WI38 (cell line): Measurements from ENCODE around the gene ARHGAP23.

Experiments used
- H3K4me3 ChIP-seq: 2 replicates; pipeline ENCODE4 v1.5.1; 2011; ENCODE audit warnings: low read depth, mild to moderate bottlenecking, control low read depth, low read length
- TF ChIP-seq, protein P1 (sequence below): IDR thresholded peaks from 2 replicates; pipeline ENCODE4 v1.5.1; 2012; ENCODE audit warnings: low read depth, mild to moderate bottlenecking, control low read depth, low read length

Gene ARHGAP23, protein sequence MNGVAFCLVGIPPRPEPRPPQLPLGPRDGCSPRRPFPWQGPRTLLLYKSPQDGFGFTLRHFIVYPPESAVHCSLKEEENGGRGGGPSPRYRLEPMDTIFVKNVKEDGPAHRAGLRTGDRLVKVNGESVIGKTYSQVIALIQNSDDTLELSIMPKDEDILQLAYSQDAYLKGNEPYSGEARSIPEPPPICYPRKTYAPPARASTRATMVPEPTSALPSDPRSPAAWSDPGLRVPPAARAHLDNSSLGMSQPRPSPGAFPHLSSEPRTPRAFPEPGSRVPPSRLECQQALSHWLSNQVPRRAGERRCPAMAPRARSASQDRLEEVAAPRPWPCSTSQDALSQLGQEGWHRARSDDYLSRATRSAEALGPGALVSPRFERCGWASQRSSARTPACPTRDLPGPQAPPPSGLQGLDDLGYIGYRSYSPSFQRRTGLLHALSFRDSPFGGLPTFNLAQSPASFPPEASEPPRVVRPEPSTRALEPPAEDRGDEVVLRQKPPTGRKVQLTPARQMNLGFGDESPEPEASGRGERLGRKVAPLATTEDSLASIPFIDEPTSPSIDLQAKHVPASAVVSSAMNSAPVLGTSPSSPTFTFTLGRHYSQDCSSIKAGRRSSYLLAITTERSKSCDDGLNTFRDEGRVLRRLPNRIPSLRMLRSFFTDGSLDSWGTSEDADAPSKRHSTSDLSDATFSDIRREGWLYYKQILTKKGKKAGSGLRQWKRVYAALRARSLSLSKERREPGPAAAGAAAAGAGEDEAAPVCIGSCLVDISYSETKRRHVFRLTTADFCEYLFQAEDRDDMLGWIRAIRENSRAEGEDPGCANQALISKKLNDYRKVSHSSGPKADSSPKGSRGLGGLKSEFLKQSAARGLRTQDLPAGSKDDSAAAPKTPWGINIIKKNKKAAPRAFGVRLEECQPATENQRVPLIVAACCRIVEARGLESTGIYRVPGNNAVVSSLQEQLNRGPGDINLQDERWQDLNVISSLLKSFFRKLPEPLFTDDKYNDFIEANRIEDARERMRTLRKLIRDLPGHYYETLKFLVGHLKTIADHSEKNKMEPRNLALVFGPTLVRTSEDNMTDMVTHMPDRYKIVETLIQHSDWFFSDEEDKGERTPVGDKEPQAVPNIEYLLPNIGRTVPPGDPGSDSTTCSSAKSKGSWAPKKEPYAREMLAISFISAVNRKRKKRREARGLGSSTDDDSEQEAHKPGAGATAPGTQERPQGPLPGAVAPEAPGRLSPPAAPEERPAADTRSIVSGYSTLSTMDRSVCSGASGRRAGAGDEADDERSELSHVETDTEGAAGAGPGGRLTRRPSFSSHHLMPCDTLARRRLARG (N-terminal part only)

DNA sequence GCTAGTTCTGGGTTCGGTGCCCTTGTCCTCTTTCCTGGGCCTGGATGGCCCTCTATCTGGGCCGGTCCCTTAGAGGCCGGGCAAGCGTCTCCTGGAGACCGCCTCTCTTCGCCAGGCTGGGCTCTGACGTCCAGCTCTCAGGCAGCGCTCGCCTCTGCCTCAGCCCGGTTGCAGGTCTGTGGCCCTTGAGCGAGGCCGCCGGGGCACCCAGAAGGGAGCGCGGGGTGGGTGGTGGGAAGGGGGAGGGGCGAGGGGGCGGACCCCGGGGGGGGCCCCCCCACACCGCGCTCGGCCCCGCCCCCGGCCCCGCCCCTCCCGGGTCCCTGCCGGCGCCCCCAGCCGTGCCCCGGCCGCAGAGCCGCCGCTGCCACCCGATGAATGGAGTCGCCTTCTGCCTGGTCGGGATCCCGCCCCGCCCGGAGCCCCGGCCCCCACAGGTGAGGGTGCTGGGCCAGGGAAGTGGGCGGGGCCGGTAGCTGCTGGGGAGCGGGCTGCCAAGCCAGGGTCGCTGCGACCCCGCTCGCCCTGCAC is at the start of gene ARHGAP23:
TSS of gene ARHGAP23 (plus strand) at position 353 of the 531 bp plus-strand sequence. CDS start at position 375, 22 bp downstream.
- H3K4me3 ChIP-seq, result peak within 1 kb of the TSS; percentile 88
- TF ChIP-seq, protein P1, sequence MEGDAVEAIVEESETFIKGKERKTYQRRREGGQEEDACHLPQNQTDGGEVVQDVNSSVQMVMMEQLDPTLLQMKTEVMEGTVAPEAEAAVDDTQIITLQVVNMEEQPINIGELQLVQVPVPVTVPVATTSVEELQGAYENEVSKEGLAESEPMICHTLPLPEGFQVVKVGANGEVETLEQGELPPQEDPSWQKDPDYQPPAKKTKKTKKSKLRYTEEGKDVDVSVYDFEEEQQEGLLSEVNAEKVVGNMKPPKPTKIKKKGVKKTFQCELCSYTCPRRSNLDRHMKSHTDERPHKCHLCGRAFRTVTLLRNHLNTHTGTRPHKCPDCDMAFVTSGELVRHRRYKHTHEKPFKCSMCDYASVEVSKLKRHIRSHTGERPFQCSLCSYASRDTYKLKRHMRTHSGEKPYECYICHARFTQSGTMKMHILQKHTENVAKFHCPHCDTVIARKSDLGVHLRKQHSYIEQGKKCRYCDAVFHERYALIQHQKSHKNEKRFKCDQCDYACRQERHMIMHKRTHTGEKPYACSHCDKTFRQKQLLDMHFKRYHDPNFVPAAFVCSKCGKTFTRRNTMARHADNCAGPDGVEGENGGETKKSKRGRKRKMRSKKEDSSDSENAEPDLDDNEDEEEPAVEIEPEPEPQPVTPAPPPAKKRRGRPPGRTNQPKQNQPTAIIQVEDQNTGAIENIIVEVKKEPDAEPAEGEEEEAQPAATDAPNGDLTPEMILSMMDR, result no peak

DNA sequence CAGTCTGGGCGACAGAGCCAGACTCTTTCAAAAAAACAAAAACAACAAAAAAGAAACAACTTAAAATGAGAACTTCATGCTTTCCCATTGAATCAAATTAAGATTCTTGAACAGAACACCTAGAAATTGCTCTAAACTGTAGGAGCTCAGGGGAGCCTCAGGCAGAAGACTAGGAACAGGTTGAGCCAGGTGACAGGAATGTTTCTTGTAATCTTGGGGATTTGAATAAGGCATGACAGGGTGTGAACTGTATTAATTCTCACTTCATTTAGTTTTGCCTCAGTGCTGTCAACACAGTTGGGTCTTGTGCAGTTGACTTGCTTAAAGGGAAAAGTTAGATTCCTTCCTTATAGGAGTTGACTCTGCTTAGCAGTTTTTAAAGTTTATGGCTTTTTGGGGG is 48.8 kb upstream of the ARHGAP23 start:
- TF ChIP-seq, protein P1, result no peak
- no peak overlapping the region for H3K4me3 ChIP-seq

DNA sequence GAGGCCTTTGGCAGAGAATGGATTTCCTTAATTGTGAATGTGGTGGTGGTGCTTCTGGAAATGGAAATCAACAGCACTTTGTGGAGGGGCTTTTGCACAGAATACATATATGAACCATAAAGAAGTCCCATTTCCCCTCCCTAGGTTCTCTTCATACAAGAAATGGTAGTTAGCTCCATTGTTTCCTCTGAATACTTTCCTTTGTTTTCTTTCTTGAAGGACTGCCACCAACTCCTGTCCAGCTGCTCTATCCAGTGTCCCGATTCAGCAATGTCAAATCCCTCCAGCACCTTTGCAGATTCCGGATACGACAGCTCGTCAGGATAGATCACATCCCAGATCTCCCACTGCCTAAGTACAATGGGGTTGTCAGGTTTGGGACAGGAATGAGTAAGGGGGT is 33.2 kb upstream of the ARHGAP23 start:
- H3K4me3 ChIP-seq, result no peak overlapping the region
- TF ChIP-seq, protein P1, result no peak

DNA sequence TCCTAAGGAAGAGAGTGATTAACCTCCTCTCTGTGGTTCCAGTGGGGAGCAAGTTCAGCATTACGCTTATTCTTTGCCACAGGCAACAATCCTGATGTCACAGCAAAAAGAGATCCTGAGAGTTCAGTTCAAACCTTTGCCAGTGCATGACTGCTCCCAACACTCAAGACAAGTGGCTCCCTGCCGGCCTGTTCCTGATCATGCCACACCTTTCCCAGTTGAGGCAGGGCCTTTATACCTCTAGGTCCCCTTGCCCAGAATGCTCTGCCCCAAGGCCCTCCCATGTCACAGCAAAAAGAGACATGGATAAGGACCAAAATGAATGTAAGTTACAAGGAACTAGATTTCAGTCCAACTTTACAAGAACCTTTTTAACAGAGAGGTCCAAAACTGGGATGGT is 31.0 kb upstream of the ARHGAP23 start:
- H3K4me3 ChIP-seq, result no peak overlapping the region
- TF ChIP-seq, protein P1, result no peak

DNA sequence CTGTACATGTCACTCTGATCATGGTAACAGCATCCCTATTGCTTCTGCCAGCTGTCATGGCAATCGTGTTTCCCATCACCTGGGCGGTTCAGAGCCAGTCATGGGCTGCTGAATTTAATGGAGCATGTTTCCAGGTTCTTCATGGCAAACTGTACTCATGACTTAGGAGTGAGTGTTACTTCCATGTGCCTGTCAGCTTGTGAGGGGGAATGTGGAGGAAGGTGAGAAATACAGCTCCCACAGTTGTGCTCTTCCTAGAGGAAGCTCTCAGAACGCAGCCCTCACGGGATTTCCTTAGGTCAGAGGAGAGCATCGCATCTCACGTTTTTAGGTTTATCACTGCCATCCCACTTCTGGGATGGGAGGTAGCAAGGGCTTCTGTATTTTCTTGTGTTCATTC is 28.0 kb upstream of the ARHGAP23 start:
- TF ChIP-seq, protein P1, result no peak
- H3K4me3 ChIP-seq, result no peak overlapping the region

DNA sequence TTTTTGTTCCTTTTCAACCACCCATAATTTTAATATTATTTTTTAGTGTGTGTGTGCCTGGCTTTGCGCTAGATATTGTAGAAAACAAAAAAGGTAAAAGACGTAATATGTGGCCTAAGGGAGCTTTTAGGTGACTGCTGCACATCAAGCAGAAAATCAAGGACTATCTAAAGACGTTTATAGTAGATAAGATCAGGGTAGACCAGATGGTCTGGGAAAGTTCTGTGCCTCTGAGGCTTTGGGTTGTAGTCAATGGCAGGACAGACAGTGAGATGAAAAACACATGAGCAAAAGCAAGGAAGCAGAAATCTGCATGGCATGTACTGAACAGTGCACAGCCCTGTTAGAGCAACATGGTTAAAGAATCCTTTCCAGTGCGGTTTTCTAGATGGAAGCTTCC is 26.8 kb upstream of the ARHGAP23 start:
- H3K4me3 ChIP-seq, result no peak overlapping the region
- TF ChIP-seq, protein P1, result no peak
